ENCODE data around the gene UGGT1. TPM values are rescaled to one million over a fixed set of nuclear protein-coding genes. Genes with fewer than 3 reads are reported as not detected.
A peak's percentile ranks its signal among the peaks of the same experiment; 100 is the strongest.

UGGT1 gene
- total RNA-seq, 1 donor from 2014 or later: 45.9 TPM

DNA sequence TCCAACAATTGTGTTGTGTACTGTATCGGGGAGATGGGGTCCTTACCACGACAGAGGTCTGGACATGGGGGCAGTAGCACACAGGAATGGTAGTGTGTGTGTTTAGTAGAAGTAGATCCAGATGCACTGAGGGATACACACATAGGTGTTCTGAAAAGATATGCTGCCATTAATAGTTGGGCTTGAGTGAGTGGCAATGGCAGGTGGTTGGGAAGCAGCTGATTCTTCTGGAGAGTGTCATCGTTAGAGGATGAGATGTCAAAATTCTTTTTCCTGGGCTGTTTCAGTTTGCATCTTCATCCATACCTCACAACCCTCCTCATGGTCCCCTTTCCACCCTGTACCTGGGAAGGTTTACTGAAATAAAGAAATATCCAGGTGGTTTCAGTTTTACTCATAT is 66.6 kb downstream of the UGGT1 start:
- TF ChIP-seq CTCF (IDR thresholded peaks at IDR 0.05): no peak
- no peak for ATAC-seq
- intact Hi-C loops (cut with DNase I): no loop called here

GRCh38 chr2:128158176-128158575 is 67.2 kb downstream of the UGGT1 start:
- DNase-seq: peak; percentile 70
- no peak overlapping the region for H3K4me3 ChIP-seq
- TF ChIP-seq CTCF (IDR thresholded peaks at IDR 0.05): no peak
- ATAC-seq: peak; percentile 89
- H3K27me3 ChIP-seq: no peaks in the 10 kb centered on the region
- H3K36me3 ChIP-seq: peaks cover 81% of the 10 kb centered on the region
- no peak overlapping the region for H3K27ac ChIP-seq
- intact Hi-C loops (cut with DNase I): no loop called here
- peaks cover 8% of the 10 kb centered on the region for H3K4me1 ChIP-seq
- no peaks in the 10 kb centered on the region for H3K9me3 ChIP-seq

More for the DNA sequence above, 66.6 kb downstream of the UGGT1 start:
- H3K36me3 ChIP-seq: peaks cover 85% of the 10 kb centered on the region
- H3K4me1 ChIP-seq: peaks cover 5% of the 10 kb centered on the region
- no peaks in the 10 kb centered on the region for H3K27me3 ChIP-seq
- DNase-seq: no peak
- H3K9me3 ChIP-seq: no peaks in the 10 kb centered on the region
- no peak overlapping the region for H3K4me3 ChIP-seq
- H3K27ac ChIP-seq: no peak overlapping the region

GRCh38 chr2:128159437-128159836 is 68.4 kb downstream of the UGGT1 start:
- H3K27ac ChIP-seq: no peak overlapping the region
- DNase-seq: no peak
- TF ChIP-seq CTCF (IDR thresholded peaks at IDR 0.05): no peak
- no peak for ATAC-seq
- H3K4me1 ChIP-seq: peaks cover 8% of the 10 kb centered on the region
- H3K9me3 ChIP-seq: no peaks in the 10 kb centered on the region
- peaks cover 81% of the 10 kb centered on the region for H3K36me3 ChIP-seq
- no peaks in the 10 kb centered on the region for H3K27me3 ChIP-seq
- H3K4me3 ChIP-seq: no peak overlapping the region
- intact Hi-C loops (cut with DNase I): no loop called here

GRCh38 chr2:128160616-128161275 is 69.7 kb downstream of the UGGT1 start:
- ATAC-seq (no peak), DNase-seq (no peak)
- Histone ChIP-seq H3K36me3 (peaks cover 81% of the 10 kb centered on the region), H3K27ac (no peak overlapping the region), H3K9me3 (no peaks in the 10 kb centered on the region), H3K4me1 (peaks cover 8% of the 10 kb centered on the region), H3K4me3 (no peak overlapping the region), H3K27me3 (no peaks in the 10 kb centered on the region)
- intact Hi-C loops (cut with DNase I): no loop called here
- TF ChIP-seq CTCF (IDR thresholded peaks at IDR 0.05): no peak

- Histone ChIP-seq H3K27me3 (no peaks in the 10 kb centered on the region), H3K27ac (peak overlapping the region; percentile 42), H3K9me3 (no peaks in the 10 kb centered on the region), H3K4me3 (no peak overlapping the region), H3K36me3 (peaks cover 80% of the 10 kb centered on the region), H3K4me1 (peaks cover 8% of the 10 kb centered on the region)
- intact Hi-C loops (cut with DNase I): no loop called here
- DNase-seq: no peak
- TF ChIP-seq CTCF (IDR thresholded peaks at IDR 0.05): no peak
- peak; percentile 71 for ATAC-seq
These were observed 71.3 kb downstream of the UGGT1 start for GRCh38 chr2:128162266-128162665.

GRCh38 chr2:128164311-128164710 is 73.3 kb downstream of the UGGT1 start:
- TF ChIP-seq CTCF (IDR thresholded peaks at IDR 0.05): no peak
- no peak for ATAC-seq
- H3K36me3 ChIP-seq: peaks cover 78% of the 10 kb centered on the region

More at GRCh38 chr2:128164311-128164710, 73.3 kb downstream of the UGGT1 start:
- Histone ChIP-seq H3K9me3 (no peaks in the 10 kb centered on the region), H3K27me3 (no peaks in the 10 kb centered on the region), H3K27ac (no peak overlapping the region), H3K4me1 (peaks cover 8% of the 10 kb centered on the region), H3K4me3 (no peak overlapping the region)
- no peak for DNase-seq
- intact Hi-C loops (cut with DNase I): no loop called here
